Activated CD4-positive, alpha-beta T cell treated with anti-CD3 and anti-CD28 coated beads, Interleukin-2, amount 50 U/mL, for 24 hours (primary cell): ENCODE data around the gene OR4A15.

Experiments used
- DNase-seq, 2 donors: peaks; one replicate each; pipeline ENCODE4 v3.0.0-alpha.2; 2020; ENCODE audit warnings: low read depth in 1 of 2, low spot score in 1 of 2

Gene OR4A15

GRCh38 chr11:55367674-55368073, at the start of gene OR4A15:
Gene OR4A15 (plus strand): TSS chr11:55367974. CDS start chr11:55367974, 0 bp downstream.
- no peak for DNase-seq

DNA sequence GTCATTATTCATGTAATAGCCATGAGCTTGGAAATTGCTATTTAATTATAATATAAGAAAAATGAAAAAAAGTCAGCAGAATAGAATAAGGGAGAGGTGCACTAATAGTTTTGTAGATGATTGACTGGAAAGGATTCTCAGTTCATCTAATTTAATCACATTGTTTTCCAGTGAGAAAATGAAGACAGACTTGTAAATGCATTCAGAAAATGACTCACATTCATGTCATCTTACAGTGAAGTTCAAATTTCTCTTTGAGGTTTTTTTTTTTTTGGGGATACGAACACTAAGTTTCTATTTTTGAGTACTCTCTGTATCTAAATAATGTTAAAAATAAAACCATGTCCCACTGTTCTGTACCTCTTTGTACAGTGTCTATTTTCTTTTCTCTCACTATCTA, 43.3 kb upstream of the OR4A15 start:
- no peak for DNase-seq

- no peak for DNase-seq
These were observed 24.9 kb upstream of the OR4A15 start, which contains the start of gene OR4A16 for GRCh38 chr11:55342901-55343300. Gene OR4A16 (plus strand): TSS chr11:55343201. CDS start chr11:55343201, 0 bp downstream.

- no peak for DNase-seq
These were observed 22.5 kb upstream of the OR4A15 start for GRCh38 chr11:55345306-55345705.

- no peak for DNase-seq
These were observed 18.7 kb upstream of the OR4A15 start for GRCh38 chr11:55349032-55349431.

DNA sequence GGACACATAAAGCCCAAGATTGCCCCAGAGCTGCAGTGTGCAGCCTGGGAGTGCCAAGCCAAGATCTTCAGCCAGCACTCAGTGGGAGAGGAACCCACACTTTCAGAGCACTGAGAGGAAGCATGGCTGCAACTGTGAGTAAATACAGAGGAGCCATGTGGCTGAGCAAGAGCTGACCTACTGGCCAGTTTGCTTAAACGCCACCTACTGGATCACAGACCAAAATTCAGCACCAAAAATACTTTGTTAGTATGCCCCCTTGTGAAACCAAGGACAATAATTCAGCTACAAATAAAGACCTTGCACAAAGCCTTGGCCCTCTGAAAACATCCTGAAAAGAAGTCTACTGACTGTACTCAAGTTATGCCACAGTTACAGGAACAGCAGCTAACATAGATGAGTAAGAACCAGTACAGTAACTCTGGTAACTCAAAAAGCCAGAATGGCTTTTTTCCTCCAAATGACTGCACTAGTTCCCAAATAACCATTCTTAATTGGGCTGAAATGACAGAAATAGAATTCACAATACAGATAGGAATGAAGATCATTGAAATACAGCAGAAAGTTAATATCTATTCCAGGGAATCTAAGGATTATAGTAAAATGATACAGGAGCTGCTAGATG, 10.1 kb upstream of the OR4A15 start:
- DNase-seq, result no peak

- DNase-seq, result no peak
These were observed 33.2 kb downstream of the OR4A15 start for GRCh38 chr11:55401011-55401410.
